CD14-positive monocyte (primary cell): Measurements from ENCODE around the gene CPNE2. TPM values are rescaled to one million over a fixed set of nuclear protein-coding genes. Genes with fewer than 3 reads are reported as not detected.
A peak's percentile ranks its signal among the peaks of the same experiment; 100 is the strongest.

ENCODE experiments used
- DNase-seq, 3 donors: peaks; one replicate each; pipeline ENCODE4 v3.0.0-alpha.2; 2011 to 2022
- H2AFZ ChIP-seq: 2 replicates; pipeline ENCODE4 v1.6.0; 2012; ENCODE audit warnings: mild to moderate bottlenecking, low read depth, low read length, inconsistent platforms; ENCODE audit not compliant: insufficient read depth, poor library complexity, severe bottlenecking
- H3K27ac ChIP-seq, 2 donors: 1 replicate in 1 of 2; 2 replicates in 1 of 2; pipeline ENCODE4 v1.5.1; 2012 to 2013; ENCODE audit warnings: low read length in 2 of 2, control low read depth in 1 of 2, inconsistent platforms in 1 of 2, low read depth in 1 of 2, mild to moderate bottlenecking in 1 of 2
- H3K27me3 ChIP-seq, 2 donors: one replicate each; pipeline versions ENCODE4 v1.6.0 to v1.6.1; 2011 to 2013; ENCODE audit warnings: low read length in 2 of 2; ENCODE audit not compliant: control insufficient read depth in 2 of 2, insufficient read depth in 2 of 2
- H3K36me3 ChIP-seq, 2 donors: replicated peaks in 1 of 2; 1 replicate in 1 of 2; 2 replicates in 1 of 2; pipeline versions ENCODE4 v1.5.1 to v1.6.1; 2012 to 2013; ENCODE audit warnings: low read length in 2 of 2, control low read depth in 1 of 2, inconsistent platforms in 1 of 2, mild to moderate bottlenecking in 1 of 2; ENCODE audit not compliant: insufficient read depth in 2 of 2, control insufficient read depth in 1 of 2
- H3K4me1 ChIP-seq, 2 donors: 1 replicate in 1 of 2; 2 replicates in 1 of 2; pipeline versions ENCODE4 v1.5.1 to v1.6.1; 2012 to 2013; ENCODE audit warnings: low read length in 2 of 2, control low read depth in 1 of 2, inconsistent platforms in 1 of 2, mild to moderate bottlenecking in 1 of 2, moderate library complexity in 1 of 2; ENCODE audit not compliant: insufficient read depth in 2 of 2, control insufficient read depth in 1 of 2
- H3K4me2 ChIP-seq: replicated peaks from 2 replicates; pipeline ENCODE3; 2012; ENCODE audit warnings: low read length, moderate library complexity, mild to moderate bottlenecking; ENCODE audit not compliant: poor library complexity, severe bottlenecking; ENCODE audit errors: extremely low read depth
- H3K4me3 ChIP-seq, 3 experiments: fragments of 200-600 bp in 1 of 3; sonication (generic) in 1 of 3; replicated peaks in 1 of 3; 1 replicate in 2 of 3; 2 replicates in 1 of 3; pipeline ENCODE4 v1.5.1; 2011 to 2013; ENCODE audit warnings: low read length in 3 of 3, mild to moderate bottlenecking in 3 of 3, control low read depth in 2 of 3, low read depth in 2 of 3, inconsistent platforms in 1 of 3, moderate library complexity in 1 of 3
- H3K79me2 ChIP-seq: 2 replicates; pipeline ENCODE4 v1.6.0; 2012; ENCODE audit warnings: mild to moderate bottlenecking, control low read depth, inconsistent platforms, low read length, moderate library complexity; ENCODE audit not compliant: insufficient read depth
- H3K9ac ChIP-seq: 2 replicates; pipeline ENCODE4 v1.6.0; 2017; ENCODE audit warnings: low read length, mild to moderate bottlenecking; ENCODE audit not compliant: insufficient read depth, poor library complexity, severe bottlenecking
- H3K9me3 ChIP-seq, 2 donors: replicated peaks in 1 of 2; 1 replicate in 1 of 2; 2 replicates in 1 of 2; pipeline versions ENCODE4 v1.5.1 to v1.6.1; 2012 to 2013; ENCODE audit warnings: low read length in 2 of 2, control low read depth in 1 of 2; ENCODE audit not compliant: control insufficient read depth in 1 of 2, insufficient read depth in 1 of 2
- H4K20me1 ChIP-seq: 2 replicates; pipeline ENCODE4 v1.6.0; 2012; ENCODE audit warnings: mild to moderate bottlenecking, low read length, control low read depth, moderate library complexity; ENCODE audit not compliant: insufficient read depth
- H3K27ac Mint-ChIP-seq, 7 donors: one replicate each; pipeline ENCODE4 v1.8.0; 2020; ENCODE audit warnings: mild to moderate bottlenecking in 7 of 7, mixed read lengths in 7 of 7, moderate library complexity in 6 of 7, inconsistent platforms in 2 of 7
- H3K27me3 Mint-ChIP-seq, 3 donors: one replicate each; pipeline ENCODE4 v1.8.0; 2021 to 2022; ENCODE audit warnings: low read depth in 3 of 3, mild to moderate bottlenecking in 3 of 3, mixed read lengths in 3 of 3, moderate library complexity in 3 of 3, inconsistent platforms in 1 of 3
- H3K36me3 Mint-ChIP-seq, 2 donors: one replicate each; pipeline ENCODE4 v1.8.0; 2020; ENCODE audit warnings: mixed read lengths in 2 of 2, inconsistent platforms in 1 of 2, mild to moderate bottlenecking in 1 of 2
- H3K4me1 Mint-ChIP-seq: one replicate; pipeline ENCODE4 v1.8.0; 2020; ENCODE audit warnings: mild to moderate bottlenecking, mixed read lengths
- H3K4me3 Mint-ChIP-seq, 2 donors: one replicate each; pipeline ENCODE4 v1.8.0; 2020; ENCODE audit warnings: mild to moderate bottlenecking in 2 of 2, mixed read lengths in 2 of 2, moderate library complexity in 1 of 2
- H3K9me3 Mint-ChIP-seq, 7 donors: one replicate each; pipeline ENCODE4 v1.8.0; 2020 to 2022; ENCODE audit warnings: mixed read lengths in 7 of 7, mild to moderate bottlenecking in 6 of 7, moderate library complexity in 6 of 7, inconsistent platforms in 2 of 7
- CTCF ChIP-seq: fragments of 200-600 bp; IDR thresholded peaks from one replicate; pipeline ENCODE4 v1.8.0; 2022; ENCODE audit warnings: antibody characterized with exemption, mild to moderate bottlenecking
- WGBS: methylation state at CpG from one replicate; pipeline ENCODE4 v1.1.5; 2013; ENCODE audit warnings: missing lambda C conversion rate; ENCODE audit not compliant: insufficient coverage; 5-methylcytosine and 5-hydroxymethylcytosine counted together
- intact Hi-C, 2 donors: fragments of 100-400 bp; cut with micrococcal nuclease; formaldehyde crosslinking; loops; one replicate each; pipeline versions ENCODE4 v1.15.0 to v1.15.1; 2023
- polyA plus RNA-seq, 3 donors: library from polyadenylated mRNA; depleted of rRNA in 1 of 3; unstranded in 2 of 3; stranded (reverse) in 1 of 3; fragments of 300-500 nt in 2 of 3; fragments of >200 nt in 1 of 3; fragmentation: Illumina TruSeq in 2 of 3; gene quantifications; 1 replicate in 2 of 3; 2 replicates in 1 of 3; pipeline ENCODE4 v1.2.3, GENCODE V29; 2012 to 2021

Gene CPNE2
- polyA plus RNA-seq, 3 donors, result 18.3 to 68.8 (median 23.9) TPM

- no peaks in the 10 kb centered on the region for H3K27me3 ChIP-seq
- 63% methylated on average over 12 of the region's 16 CpGs for WGBS
- TF ChIP-seq CTCF, result no peak
- H3K4me2 ChIP-seq, result no peak overlapping the region
- peaks cover 7 to 64% of the 10 kb centered on the region in 2 donors for H3K36me3 ChIP-seq
- no peak overlapping the region for H3K4me3 ChIP-seq
- no peak overlapping the region for H3K9ac ChIP-seq
- H3K9me3 ChIP-seq, result no peaks in the 10 kb centered on the region
- peaks cover 0 to 2% (median 2%) of the 10 kb centered on the region in 3 donors for H3K27me3 Mint-ChIP-seq
- DNase-seq, result no peak
- peaks cover 7% of the 10 kb centered on the region for H4K20me1 ChIP-seq
- H3K36me3 Mint-ChIP-seq, result peaks cover 39 to 69% of the 10 kb centered on the region in 2 donors
- H3K27ac ChIP-seq, result no peak overlapping the region
- H3K79me2 ChIP-seq, result no peaks in the 10 kb centered on the region
- H3K4me1 ChIP-seq, result peaks cover 15 to 21% of the 10 kb centered on the region in 2 donors
- peak overlapping the region in 1 of 7 donors; percentile 71 for H3K27ac Mint-ChIP-seq
- H2AFZ ChIP-seq, result no peak overlapping the region
- no peak overlapping the region for H3K4me3 Mint-ChIP-seq
- intact Hi-C loops, result no loop called here
- H3K9me3 Mint-ChIP-seq, result no peaks in the 10 kb centered on the region
- H3K4me1 Mint-ChIP-seq, result peaks cover 41% of the 10 kb centered on the region
Observed at GRCh38 chr16:57141822-57142631, 49.6 kb downstream of the CPNE2 start.

DNA sequence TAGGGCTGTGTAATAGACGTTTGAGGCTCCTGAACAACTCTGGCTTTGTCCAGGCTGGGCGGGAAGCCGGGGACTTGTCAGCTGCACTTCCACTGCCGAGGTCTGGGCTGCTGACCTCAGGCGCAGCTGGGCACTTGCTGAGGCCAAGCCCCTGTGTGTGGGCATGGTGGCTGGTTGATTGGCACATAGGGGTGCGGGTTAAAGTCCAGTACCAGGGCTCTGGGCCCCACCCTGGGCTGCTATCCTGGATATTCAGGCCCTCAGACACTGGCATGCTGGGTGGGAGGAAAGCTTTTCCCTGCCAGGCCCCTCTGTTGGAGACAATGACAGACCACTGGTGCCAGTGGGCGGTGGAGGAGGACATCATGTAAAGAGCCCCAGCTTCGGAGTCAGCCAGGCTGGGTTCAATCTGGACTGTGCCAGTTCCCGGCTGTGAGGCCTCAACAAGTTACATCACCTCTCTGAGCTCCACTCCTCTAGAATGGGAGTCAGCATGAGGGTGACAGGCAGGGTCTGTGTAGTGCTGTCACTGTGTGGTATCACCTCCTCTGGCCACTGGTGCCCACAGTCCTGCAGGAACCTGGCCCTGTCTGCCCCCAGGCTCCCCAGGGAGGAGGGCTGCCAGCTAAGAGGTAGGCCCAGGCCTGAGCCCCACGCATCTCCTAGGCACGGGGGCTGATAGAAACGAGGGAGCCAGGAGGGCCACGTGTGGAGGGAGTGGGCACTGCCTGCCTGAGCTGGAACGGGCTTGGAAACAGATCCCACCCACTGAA lies 51.0 kb downstream of the CPNE2 start:
- intact Hi-C loops, result no loop called here
- H3K9me3 Mint-ChIP-seq, result no peaks in the 10 kb centered on the region
- Histone ChIP-seq H3K4me1 (peaks cover 25 to 32% of the 10 kb centered on the region in 2 donors), H3K9me3 (no peaks in the 10 kb centered on the region), H3K79me2 (no peaks in the 10 kb centered on the region), H3K4me2 (no peak overlapping the region), H3K27ac (no peak overlapping the region), H3K9ac (no peak overlapping the region), H2AFZ (no peak overlapping the region), H4K20me1 (peaks cover 12% of the 10 kb centered on the region), H3K36me3 (peaks cover 5 to 58% of the 10 kb centered on the region in 2 donors), H3K4me3 (no peak overlapping the region), H3K27me3 (no peaks in the 10 kb centered on the region)
- H3K27me3 Mint-ChIP-seq, result peaks cover 0 to 2% (median 2%) of the 10 kb centered on the region in 3 donors
- no peak overlapping the region for H3K27ac Mint-ChIP-seq
- H3K4me3 Mint-ChIP-seq, result no peak overlapping the region
- 88% methylated on average over 12 of the region's 14 CpGs for WGBS
- peaks cover 52% of the 10 kb centered on the region for H3K4me1 Mint-ChIP-seq
- peaks cover 29 to 60% of the 10 kb centered on the region in 2 donors for H3K36me3 Mint-ChIP-seq
- no peak for TF ChIP-seq CTCF
- no peak for DNase-seq
